ENCODE data around the gene KCNH2. TPM values are rescaled to one million over a fixed set of nuclear protein-coding genes. Genes with fewer than 3 reads are reported as not detected.

The KCNH2 gene
- total RNA-seq, 1 experiment from 2014 or later, result 1.5 TPM

GRCh38 chr7:151006590-151007300, 28.6 kb upstream of the KCNH2 start:
- Histone ChIP-seq H3K4me1 (ENCODE audit: insufficient read depth, low read length, poor library complexity, severe bottlenecking) (peaks cover 8% of the 10 kb centered on the region), H3K27me3 (replicated peaks; ENCODE audit: insufficient read depth, low read depth, low read length, poor library complexity) (no peaks in the 10 kb centered on the region), H3K27ac (ENCODE audit: low read depth, low read length, poor library complexity, severe bottlenecking) (no peak overlapping the region), H3K4me3 (ENCODE audit: low read depth, low read length, poor library complexity, severe bottlenecking) (no peak overlapping the region), H3K9me3 (ENCODE audit: low read depth, low read length, poor library complexity, severe bottlenecking) (no peaks in the 10 kb centered on the region), H3K36me3 (ENCODE audit: insufficient read depth, low read length, poor library complexity, severe bottlenecking) (no peaks in the 10 kb centered on the region)
- no TSS peak for BruUV-seq (replicated peaks)
- ChIA-PET CTCF (no interaction called here), POLR2A (ENCODE audit: low non-redundant PET) (no interaction called here)
- intact Hi-C loops (cut with micrococcal nuclease; ENCODE audit: unreplicated experiment), result no loop called here
- TF ChIP-seq CTCF (conservative IDR thresholded peaks at IDR 0.05; ENCODE audit: low read depth, low read length), result no peak
- no peak for TF ChIP-seq EZH2 (IDR thresholded peaks at IDR 0.05; ENCODE audit: borderline replicate concordance, low read depth, low read length, poor library complexity, severe bottlenecking)
- no peak for DNase-seq (ENCODE audit: low spot score)

GRCh38 chr7:151005566-151005965, 27.4 kb upstream of the KCNH2 start:
- ChIA-PET CTCF (no interaction called here), POLR2A (ENCODE audit: low non-redundant PET) (no interaction called here)
- H3K27ac ChIP-seq (ENCODE audit: low read depth, low read length, poor library complexity, severe bottlenecking), result no peak overlapping the region
- BruUV-seq (replicated peaks), result no TSS peak
- TF ChIP-seq EZH2 (IDR thresholded peaks at IDR 0.05; ENCODE audit: borderline replicate concordance, low read depth, low read length, poor library complexity, severe bottlenecking) (no peak), CTCF (conservative IDR thresholded peaks at IDR 0.05; ENCODE audit: low read depth, low read length) (no peak)
- peaks cover 8% of the 10 kb centered on the region for H3K4me1 ChIP-seq (ENCODE audit: insufficient read depth, low read length, poor library complexity, severe bottlenecking)
- intact Hi-C loops (cut with micrococcal nuclease; ENCODE audit: unreplicated experiment), result no loop called here
- DNase-seq (ENCODE audit: low spot score), result no peak
- H3K9me3 ChIP-seq (ENCODE audit: low read depth, low read length, poor library complexity, severe bottlenecking), result no peaks in the 10 kb centered on the region
- no peak overlapping the region for H3K4me3 ChIP-seq (ENCODE audit: low read depth, low read length, poor library complexity, severe bottlenecking)
- H3K27me3 ChIP-seq (replicated peaks; ENCODE audit: insufficient read depth, low read depth, low read length, poor library complexity), result no peaks in the 10 kb centered on the region
- H3K36me3 ChIP-seq (ENCODE audit: insufficient read depth, low read length, poor library complexity, severe bottlenecking), result no peaks in the 10 kb centered on the region

- POLR2A ChIA-PET (ENCODE audit: low non-redundant PET), result no interaction called here
Observed at GRCh38 chr7:151003572-151003971, 25.5 kb upstream of the KCNH2 start.

More at GRCh38 chr7:151003572-151003971, 25.5 kb upstream of the KCNH2 start:
- BruUV-seq (replicated peaks), result no TSS peak
- intact Hi-C loops (cut with micrococcal nuclease; ENCODE audit: unreplicated experiment), result no loop called here
- no peaks in the 10 kb centered on the region for H3K9me3 ChIP-seq (ENCODE audit: low read depth, low read length, poor library complexity, severe bottlenecking)
- TF ChIP-seq EZH2 (IDR thresholded peaks at IDR 0.05; ENCODE audit: borderline replicate concordance, low read depth, low read length, poor library complexity, severe bottlenecking), result no peak
- no peak for TF ChIP-seq CTCF (conservative IDR thresholded peaks at IDR 0.05; ENCODE audit: low read depth, low read length)
- no peaks in the 10 kb centered on the region for H3K36me3 ChIP-seq (ENCODE audit: insufficient read depth, low read length, poor library complexity, severe bottlenecking)
- DNase-seq (ENCODE audit: low spot score), result no peak
- no peak overlapping the region for H3K27ac ChIP-seq (ENCODE audit: low read depth, low read length, poor library complexity, severe bottlenecking)
- CTCF ChIA-PET, result no interaction called here
- H3K27me3 ChIP-seq (replicated peaks; ENCODE audit: insufficient read depth, low read depth, low read length, poor library complexity), result no peaks in the 10 kb centered on the region
- H3K4me3 ChIP-seq (ENCODE audit: low read depth, low read length, poor library complexity, severe bottlenecking), result no peak overlapping the region
- H3K4me1 ChIP-seq (ENCODE audit: insufficient read depth, low read length, poor library complexity, severe bottlenecking), result peaks cover 8% of the 10 kb centered on the region
